Muscle of arm (tissue), 12 donors: ENCODE data around the gene POLD2. TPM values are rescaled to one million over a fixed set of nuclear protein-coding genes. Genes with fewer than 3 reads are reported as not detected.

Source experiments
- DNase-seq: peaks from one replicate; pipeline ENCODE4 v3.0.0-alpha.2; 2013
- polyA plus RNA-seq, 12 donors: library from polyadenylated mRNA; unstranded; fragments of 120-200 nt; gene quantifications; one replicate each; pipeline ENCODE4 v1.2.1, GENCODE V29; 2013; ENCODE audit not compliant: insufficient read length in 12 of 12

Gene POLD2
- polyA plus RNA-seq, 12 donors, result 64.4 to 126 (median 78.2) TPM; not detected in 1

- no peak for DNase-seq
These were observed 51.5 kb downstream of the POLD2 start for GRCh38 chr7:44071726-44072363.

GRCh38 chr7:44068054-44068453 lies 55.3 kb downstream of the POLD2 start:
- no peak for DNase-seq

- no peak for DNase-seq
These were observed 56.0 kb downstream of the POLD2 start for GRCh38 chr7:44067064-44067951.

- no peak for DNase-seq
These were observed 56.8 kb downstream of the POLD2 start for GRCh38 chr7:44066494-44067063.

GRCh38 chr7:44066111-44066460 lies 57.3 kb downstream of the POLD2 start:
- no peak for DNase-seq

- peak; percentile 55 for DNase-seq
These were observed 57.8 kb downstream of the POLD2 start, which contains the start of gene PGAM2 for GRCh38 chr7:44065431-44066110. TSS of gene PGAM2 (minus strand) at chr7:44065567. CDS start at chr7:44065529, 38 bp downstream.

- no peak for DNase-seq
These were observed 58.4 kb downstream of the POLD2 start for GRCh38 chr7:44064791-44065430.

Other genes starting within 250 kb of the POLD2 start
- 10 to 100 TPM in 11 of 12 donors, not detected in 1; 16.9 to 40.2 (median 20.6) TPM for gene URGCP, start 217.0 kb downstream of the POLD2 start, polyA plus RNA-seq
- 10 to 100 TPM in 11 of 12 donors, not detected in 1; 10.9 to 22.6 (median 21.0) TPM for gene UBE2D4, start 197.1 kb downstream of the POLD2 start, polyA plus RNA-seq
- gene SPDYE1, start 125.7 kb downstream of the POLD2 start, polyA plus RNA-seq, result 1 to 10 TPM in 5 of 12 donors, under 1 TPM in 5, not detected in 2; 0.15 to 4.1 (median 1.1) TPM
- gene DBNL, start 78.8 kb downstream of the POLD2 start, polyA plus RNA-seq, result 10 to 100 TPM in 11 of 12 donors, not detected in 1; 33.9 to 58.7 (median 39.9) TPM
- 100 to 1,000 TPM in 10 of 12 donors, 10 to 100 TPM in 1, not detected in 1; 73.0 to 343 (median 210) TPM for gene PGAM2, start 58.0 kb downstream of the POLD2 start, polyA plus RNA-seq
- gene POLM, start 41.0 kb downstream of the POLD2 start, polyA plus RNA-seq, result 10 to 100 TPM in 10 of 12 donors, 1 to 10 TPM in 1, not detected in 1; 9.5 to 18.6 (median 14.4) TPM
- gene AEBP1, start 19.2 kb downstream of the POLD2 start, polyA plus RNA-seq, result 100 to 1,000 TPM in 5 of 12 donors, 10 to 100 TPM in 6, not detected in 1; 57.6 to 145 (median 93.5) TPM
- 1 to 10 TPM in 10 of 12 donors, not detected in 2; 1.6 to 7.7 (median 3.9) TPM for gene MYL7, start 17.8 kb upstream of the POLD2 start, polyA plus RNA-seq
- gene GCK, start 65.9 kb upstream of the POLD2 start, polyA plus RNA-seq, result 1 to 10 TPM in 10 of 12 donors, not detected in 2; 1.7 to 5.7 (median 3.8) TPM
- gene YKT6, start 77.4 kb upstream of the POLD2 start, polyA plus RNA-seq, result 10 to 100 TPM in 11 of 12 donors, not detected in 1; 68.1 to 89.8 (median 70.7) TPM
- gene CAMK2B, start 202.0 kb upstream of the POLD2 start, polyA plus RNA-seq, result 1,000 to 10,000 TPM in 1 of 12 donors, 10 to 100 TPM in 5, 1 to 10 TPM in 6; 3.6 to 1,562 (median 12.8) TPM